ENCODE data around the gene ABCB6.

DNA sequence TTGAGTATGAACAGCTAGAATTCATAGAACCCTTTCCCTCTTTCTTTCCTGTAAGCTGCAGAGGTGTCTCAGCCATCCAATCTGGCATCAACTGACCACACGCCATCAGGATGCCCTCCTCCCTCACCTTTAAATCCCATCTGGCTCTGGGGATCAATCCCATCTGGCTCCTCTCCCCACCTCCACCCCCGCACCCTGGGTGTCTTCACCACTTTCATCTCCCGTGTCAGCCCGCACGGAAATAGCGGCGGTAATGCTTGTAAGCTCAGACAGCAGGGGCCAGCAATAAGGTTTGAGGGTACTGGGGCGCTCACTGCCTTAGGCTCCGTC lies 33.8 kb upstream of the ABCB6 start:
- TF ChIP-seq PATZ1 (CRISPR knock-in tag; IDR thresholded peaks at IDR 0.05; ENCODE audit: borderline replicate concordance) (no peak), TCF4 (CRISPR knock-in tag; IDR thresholded peaks at IDR 0.05; ENCODE audit: borderline replicate concordance) (no peak), ZFP3 (CRISPR knock-in tag; IDR thresholded peaks at IDR 0.05) (no peak), BACH2 (CRISPR knock-in tag; IDR thresholded peaks at IDR 0.05; ENCODE audit: borderline replicate concordance) (no peak), TOX (CRISPR knock-in tag; IDR thresholded peaks at IDR 0.05; ENCODE audit: borderline replicate concordance) (no peak), GLIS3 (CRISPR knock-in tag; IDR thresholded peaks at IDR 0.05) (no peak)
- TF ChIP-seq, protein P1, sequence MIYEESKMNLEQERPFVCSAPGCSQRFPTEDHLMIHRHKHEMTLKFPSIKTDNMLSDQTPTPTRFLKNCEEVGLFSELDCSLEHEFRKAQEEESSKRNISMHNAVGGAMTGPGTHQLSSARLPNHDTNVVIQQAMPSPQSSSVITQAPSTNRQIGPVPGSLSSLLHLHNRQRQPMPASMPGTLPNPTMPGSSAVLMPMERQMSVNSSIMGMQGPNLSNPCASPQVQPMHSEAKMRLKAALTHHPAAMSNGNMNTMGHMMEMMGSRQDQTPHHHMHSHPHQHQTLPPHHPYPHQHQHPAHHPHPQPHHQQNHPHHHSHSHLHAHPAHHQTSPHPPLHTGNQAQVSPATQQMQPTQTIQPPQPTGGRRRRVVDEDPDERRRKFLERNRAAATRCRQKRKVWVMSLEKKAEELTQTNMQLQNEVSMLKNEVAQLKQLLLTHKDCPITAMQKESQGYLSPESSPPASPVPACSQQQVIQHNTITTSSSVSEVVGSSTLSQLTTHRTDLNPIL (CRISPR knock-in tag; IDR thresholded peaks at IDR 0.05; ENCODE audit: low read depth), result no peak

Measured in SK-N-SH treated with all-trans-retinoic acid at 6 μM for 48 hours (cell line).